CD4-positive, alpha-beta memory T cell (primary cell): ENCODE data around the gene KRT77. TPM values are rescaled to one million over a fixed set of nuclear protein-coding genes. Genes with fewer than 3 reads are reported as not detected.

Experiments
- CTCF ChIA-PET: fragments of 350-600 bp; sonication (Branson Sonifier 250); formaldehyde crosslinking; loops from one replicate; lab custom pipeline; 2021; ENCODE audit warnings: inconsistent platforms; ENCODE audit not compliant: partially characterized antibody; lab: Charles Lee
- POLR2A ChIA-PET: fragments of 350-600 bp; sonication (Branson Sonifier 250); formaldehyde crosslinking; loops from one replicate; lab custom pipeline; 2021; ENCODE audit not compliant: partially characterized antibody; lab: Charles Lee
- DNase-seq, 5 donors: peaks; one replicate each; pipeline versions ENCODE4 v3.0.0 to v3.0.0-alpha.2; 2020 to 2022; ENCODE audit warnings: mixed read lengths in 1 of 5
- H3K27ac ChIP-seq: one replicate; pipeline ENCODE4 v1.7.0; 2013; ENCODE audit warnings: low read depth, low read length
- H3K27me3 ChIP-seq: 2 replicates; pipeline ENCODE4 v1.7.0; 2013; ENCODE audit warnings: mild to moderate bottlenecking, low read length, moderate library complexity; ENCODE audit not compliant: insufficient read depth
- H3K36me3 ChIP-seq: 2 replicates; pipeline ENCODE4 v1.7.0; 2013; ENCODE audit warnings: mild to moderate bottlenecking, low read length, moderate library complexity; ENCODE audit not compliant: insufficient read depth
- H3K4me1 ChIP-seq: 2 replicates; pipeline ENCODE4 v1.7.0; 2013; ENCODE audit warnings: mild to moderate bottlenecking, low read length, moderate library complexity; ENCODE audit not compliant: insufficient read depth
- H3K4me3 ChIP-seq, 2 donors: one replicate each; pipeline ENCODE4 v1.7.0; 2013; ENCODE audit warnings: low read length in 2 of 2, mild to moderate bottlenecking in 1 of 2
- H3K9me3 ChIP-seq, 2 donors: one replicate each; pipeline ENCODE4 v1.7.0; 2013; ENCODE audit warnings: low read length in 2 of 2, control low read depth in 1 of 2; ENCODE audit not compliant: control insufficient read depth in 1 of 2
- H3K27ac Mint-ChIP-seq, 7 donors: one replicate each; pipeline ENCODE4 v1.8.0; 2020 to 2021; ENCODE audit warnings: mixed read lengths in 7 of 7, mild to moderate bottlenecking in 6 of 7, inconsistent platforms in 3 of 7, moderate library complexity in 3 of 7
- H3K27me3 Mint-ChIP-seq, 2 donors: one replicate each; pipeline ENCODE4 v1.8.0; 2020 to 2021; ENCODE audit warnings: mixed read lengths in 2 of 2
- H3K36me3 Mint-ChIP-seq, 2 donors: one replicate each; pipeline ENCODE4 v1.8.0; 2020 to 2021; ENCODE audit warnings: mixed read lengths in 2 of 2, inconsistent platforms in 1 of 2, mild to moderate bottlenecking in 1 of 2
- H3K4me1 Mint-ChIP-seq, 4 donors: one replicate each; pipeline ENCODE4 v1.8.0; 2020 to 2021; ENCODE audit warnings: mixed read lengths in 4 of 4, mild to moderate bottlenecking in 1 of 4
- H3K4me3 Mint-ChIP-seq, 8 donors: one replicate each; pipeline ENCODE4 v1.8.0; 2020 to 2021; ENCODE audit warnings: mixed read lengths in 8 of 8, mild to moderate bottlenecking in 7 of 8, moderate library complexity in 6 of 8, inconsistent platforms in 3 of 8
- H3K9me3 Mint-ChIP-seq, 8 donors: one replicate each; pipeline ENCODE4 v1.8.0; 2020 to 2021; ENCODE audit warnings: mixed read lengths in 8 of 8, mild to moderate bottlenecking in 5 of 8, inconsistent platforms in 3 of 8, moderate library complexity in 1 of 8
- intact Hi-C: fragments of 100-400 bp; cut with micrococcal nuclease; formaldehyde crosslinking; loops from one replicate; pipeline ENCODE4 v1.15.1; 2023
- polyA plus RNA-seq, 2 donors: library from polyadenylated mRNA; unstranded; fragments of 300-500 nt; fragmentation: Illumina TruSeq; gene quantifications; one replicate each; pipeline ENCODE4 v1.2.3, GENCODE V29; 2021
- total RNA-seq, 2 experiments: library from RNA; stranded (reverse); gene quantifications; one replicate each; pipeline ENCODE4 v1.2.3, GENCODE V29; 2021

Gene KRT77
- total and polyA plus RNA-seq, 4 experiments from 2014 or later = not detected

- Mint-ChIP-seq H3K27me3 (peaks cover 8% of the 10 kb centered on the region in 2 donors), H3K27ac (no peak overlapping the region), H3K9me3 (peaks cover 0 to 3% (median 0%) of the 10 kb centered on the region in 8 donors), H3K4me3 (no peak overlapping the region), H3K4me1 (peaks cover 0 to 4% (median 0%) of the 10 kb centered on the region in 4 donors), H3K36me3 (no peaks in the 10 kb centered on the region)
- no peaks in the 10 kb centered on the region for H3K9me3 ChIP-seq
- H3K27ac ChIP-seq = no peak overlapping the region
- POLR2A ChIA-PET = no interaction called here
- no peak for DNase-seq
- H3K36me3 ChIP-seq = no peaks in the 10 kb centered on the region
- H3K4me1 ChIP-seq = no peaks in the 10 kb centered on the region
- no peak overlapping the region for H3K4me3 ChIP-seq
- intact Hi-C loops = no loop called here
- CTCF ChIA-PET = no interaction called here
- no peaks in the 10 kb centered on the region for H3K27me3 ChIP-seq
Observed at GRCh38 chr12:52669426-52669825, 33.9 kb downstream of the KRT77 start.

GRCh38 chr12:52667931-52668330, 35.4 kb downstream of the KRT77 start:
- H3K9me3 Mint-ChIP-seq = peaks cover 0 to 3% (median 0%) of the 10 kb centered on the region in 8 donors
- H3K27me3 ChIP-seq = no peaks in the 10 kb centered on the region
- no peak for DNase-seq
- ChIA-PET CTCF (interaction anchor here (1.6 kb wide), 1 partner anchor 213 kb away, joined by 4 read pairs; no protein-coding TSS in a partner anchor), POLR2A (no interaction called here)
- H3K4me1 Mint-ChIP-seq = peaks cover 0 to 3% (median under 1%) of the 10 kb centered on the region in 4 donors
- H3K27ac ChIP-seq = no peak overlapping the region
- H3K9me3 ChIP-seq = no peaks in the 10 kb centered on the region
- H3K36me3 Mint-ChIP-seq = no peaks in the 10 kb centered on the region
- no peak overlapping the region for H3K4me3 Mint-ChIP-seq
- H3K27ac Mint-ChIP-seq = peak overlapping the region in 2 of 7 donors; percentile 49 to 82
- no peak overlapping the region for H3K4me3 ChIP-seq
- H3K36me3 ChIP-seq = no peaks in the 10 kb centered on the region
- no peaks in the 10 kb centered on the region for H3K4me1 ChIP-seq
- peaks cover 3 to 10% of the 10 kb centered on the region in 2 donors for H3K27me3 Mint-ChIP-seq
- intact Hi-C loops = no loop called here

- intact Hi-C loops = no loop called here
Observed at GRCh38 chr12:52667509-52667908, 35.8 kb downstream of the KRT77 start.

GRCh38 chr12:52666471-52666870, 36.9 kb downstream of the KRT77 start:
- intact Hi-C loops = no loop called here
- peaks cover 3 to 11% of the 10 kb centered on the region in 2 donors for H3K27me3 Mint-ChIP-seq

More at GRCh38 chr12:52667509-52667908, 35.8 kb downstream of the KRT77 start:
- peaks cover 3 to 10% of the 10 kb centered on the region in 2 donors for H3K27me3 Mint-ChIP-seq
- Histone ChIP-seq H3K27me3 (no peaks in the 10 kb centered on the region), H3K4me3 (no peak overlapping the region), H3K36me3 (no peaks in the 10 kb centered on the region), H3K9me3 (no peaks in the 10 kb centered on the region), H3K27ac (no peak overlapping the region), H3K4me1 (no peaks in the 10 kb centered on the region)
- no peak overlapping the region for H3K27ac Mint-ChIP-seq
- DNase-seq = no peak
- ChIA-PET CTCF (interaction anchor here (1.6 to 1.9 kb wide), 2 partner anchors 12 to 213 kb away, joined by 4 to 8 read pairs; no protein-coding TSS in a partner anchor), POLR2A (no interaction called here)
- H3K36me3 Mint-ChIP-seq = no peaks in the 10 kb centered on the region
- peaks cover under 1 to 6% (median 3%) of the 10 kb centered on the region in 4 donors for H3K4me1 Mint-ChIP-seq
- no peak overlapping the region for H3K4me3 Mint-ChIP-seq
- peaks cover 0 to 3% (median 0%) of the 10 kb centered on the region in 8 donors for H3K9me3 Mint-ChIP-seq

GRCh38 chr12:52663420-52663819, 39.9 kb downstream of the KRT77 start:
- no peak for DNase-seq
- no peaks in the 10 kb centered on the region for H3K9me3 ChIP-seq
- CTCF ChIA-PET = no interaction called here
- no peaks in the 10 kb centered on the region for H3K36me3 ChIP-seq
- Mint-ChIP-seq H3K4me1 (peaks cover 2 to 11% (median 6%) of the 10 kb centered on the region in 4 donors), H3K9me3 (no peaks in the 10 kb centered on the region), H3K36me3 (no peaks in the 10 kb centered on the region), H3K27ac (no peak overlapping the region), H3K27me3 (peaks cover 1 to 8% of the 10 kb centered on the region in 2 donors), H3K4me3 (no peak overlapping the region)
- no peaks in the 10 kb centered on the region for H3K27me3 ChIP-seq
- POLR2A ChIA-PET = no interaction called here
- intact Hi-C loops = no loop called here
- no peaks in the 10 kb centered on the region for H3K4me1 ChIP-seq
- no peak overlapping the region for H3K4me3 ChIP-seq
- H3K27ac ChIP-seq = no peak overlapping the region

More at GRCh38 chr12:52666471-52666870, 36.9 kb downstream of the KRT77 start:
- H3K4me1 Mint-ChIP-seq = peaks cover 3 to 11% (median 6%) of the 10 kb centered on the region in 4 donors
- Histone ChIP-seq H3K36me3 (no peaks in the 10 kb centered on the region), H3K4me3 (no peak overlapping the region), H3K4me1 (no peaks in the 10 kb centered on the region), H3K27ac (no peak overlapping the region), H3K9me3 (no peaks in the 10 kb centered on the region), H3K27me3 (no peaks in the 10 kb centered on the region)
- ChIA-PET CTCF (interaction anchor here (0.6 to 1.9 kb wide), 3 partner anchors 11 to 214 kb away, joined by 3 to 8 read pairs (median 4); no protein-coding TSS in a partner anchor), POLR2A (no interaction called here)
- H3K27ac Mint-ChIP-seq = no peak overlapping the region
- H3K4me3 Mint-ChIP-seq = no peak overlapping the region
- peaks cover 0 to 3% (median 0%) of the 10 kb centered on the region in 8 donors for H3K9me3 Mint-ChIP-seq
- no peak for DNase-seq
- no peaks in the 10 kb centered on the region for H3K36me3 Mint-ChIP-seq

GRCh38 chr12:52662918-52663229, 40.5 kb downstream of the KRT77 start:
- no peaks in the 10 kb centered on the region for H3K4me1 ChIP-seq
- H3K4me3 ChIP-seq = no peak overlapping the region
- Mint-ChIP-seq H3K9me3 (no peaks in the 10 kb centered on the region), H3K27ac (peak overlapping the region in 1 of 7 donors; percentile 35), H3K4me3 (no peak overlapping the region), H3K4me1 (peaks cover 0 to 11% (median 6%) of the 10 kb centered on the region in 4 donors), H3K27me3 (peaks cover 1 to 6% of the 10 kb centered on the region in 2 donors), H3K36me3 (no peaks in the 10 kb centered on the region)
- no peaks in the 10 kb centered on the region for H3K36me3 ChIP-seq
- CTCF ChIA-PET = no interaction called here
- H3K9me3 ChIP-seq = no peaks in the 10 kb centered on the region
- POLR2A ChIA-PET = no interaction called here
- intact Hi-C loops = no loop called here
- no peaks in the 10 kb centered on the region for H3K27me3 ChIP-seq
- DNase-seq = no peak
- no peak overlapping the region for H3K27ac ChIP-seq

- no peak for DNase-seq
- peaks cover 0 to 11% (median 6%) of the 10 kb centered on the region in 4 donors for H3K4me1 Mint-ChIP-seq
- Histone ChIP-seq H3K4me3 (no peak overlapping the region), H3K36me3 (no peaks in the 10 kb centered on the region), H3K27me3 (no peaks in the 10 kb centered on the region), H3K9me3 (no peaks in the 10 kb centered on the region), H3K27ac (no peak overlapping the region), H3K4me1 (no peaks in the 10 kb centered on the region)
- H3K4me3 Mint-ChIP-seq = no peak overlapping the region
- H3K27ac Mint-ChIP-seq = peak overlapping the region in 2 of 7 donors; percentile 35 to 52
- ChIA-PET CTCF (no interaction called here), POLR2A (no interaction called here)
- intact Hi-C loops = no loop called here
- no peaks in the 10 kb centered on the region for H3K36me3 Mint-ChIP-seq
- H3K9me3 Mint-ChIP-seq = no peaks in the 10 kb centered on the region
- H3K27me3 Mint-ChIP-seq = peaks cover 1 to 6% of the 10 kb centered on the region in 2 donors
Observed at GRCh38 chr12:52662093-52662917, 41.0 kb downstream of the KRT77 start.
